ENCODE data around the gene SYT7.

GRCh38 chr11:61516675-61517572, 64.0 kb downstream of the SYT7 start:
- TF ChIP-seq CTCF (IDR thresholded peaks at IDR 0.05; ENCODE audit: borderline replicate concordance, extremely low read depth, low read length, poor library complexity, severe bottlenecking) (peak; percentile 98), EZH2 (IDR thresholded peaks at IDR 0.05; ENCODE audit: borderline replicate concordance, low read depth, low read length, severe bottlenecking) (no peak)

All from DND-41 (cell line).